GM18508 (cell line): Measurements from ENCODE around the gene FAM50A.

Source experiments
- ATAC-seq: cut with Tn5 transposase; IDR thresholded peaks from one replicate; pipeline ENCODE4 v1.9.1; 2021; ENCODE audit warnings: moderate number of reproducible peaks; ENCODE audit not compliant: insufficient read depth, unreplicated experiment

The FAM50A gene

DNA sequence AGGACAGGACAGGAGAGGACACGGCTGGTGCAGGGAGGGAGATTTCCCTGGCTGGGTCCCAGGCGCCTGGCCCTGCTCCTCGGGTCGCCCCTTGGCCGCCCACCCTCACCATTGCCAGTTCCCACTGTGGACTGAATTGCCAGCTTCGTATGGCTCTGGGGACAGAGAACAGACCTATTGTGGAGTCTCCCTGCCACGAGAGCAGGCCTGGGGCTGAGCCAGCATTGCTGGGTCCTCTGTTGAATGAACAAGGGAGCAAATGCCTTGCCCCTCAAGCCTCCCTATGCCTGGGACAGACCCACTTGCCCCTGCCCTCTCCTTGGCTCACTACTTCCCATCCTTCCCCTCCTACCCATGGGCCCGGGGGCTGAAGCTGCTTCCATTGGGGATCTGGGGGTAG is 18.5 kb downstream of the FAM50A start:
- no peak for ATAC-seq

DNA sequence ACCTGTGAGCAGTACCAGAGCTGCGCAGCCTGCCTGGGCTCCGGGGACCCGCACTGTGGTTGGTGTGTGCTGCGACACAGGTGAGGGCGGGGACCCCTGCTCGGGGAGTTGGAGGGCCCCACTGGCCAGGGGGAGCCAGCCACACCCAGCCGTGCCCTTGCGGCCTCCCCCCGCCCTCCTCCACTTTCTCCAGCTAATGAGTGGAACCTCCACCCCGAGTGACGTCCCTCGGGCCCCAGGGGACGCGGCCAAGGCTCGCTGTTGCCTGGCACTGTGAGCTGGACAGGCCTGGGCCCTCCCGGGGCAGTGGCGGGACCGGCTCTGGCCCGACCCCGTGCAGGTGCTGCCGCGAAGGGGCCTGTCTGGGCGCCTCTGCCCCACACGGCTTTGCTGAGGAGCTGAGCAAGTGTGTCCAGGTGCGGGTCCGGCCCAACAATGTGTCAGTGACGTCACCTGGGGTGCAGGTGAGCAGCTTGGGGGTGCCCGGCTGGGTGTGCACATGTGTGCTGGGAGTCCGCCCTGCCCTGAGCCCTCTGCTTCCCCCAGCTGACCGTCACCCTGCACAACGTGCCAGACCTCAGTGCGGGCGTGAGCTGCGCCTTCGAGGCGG is 19.8 kb downstream of the FAM50A start:
- ATAC-seq, result no peak

- no peak for ATAC-seq
Measured at GRCh38 chrX:154464806-154465365, 20.9 kb downstream of the FAM50A start.

GRCh38 chrX:154465601-154466000 is 21.7 kb downstream of the FAM50A start:
- no peak for ATAC-seq

DNA sequence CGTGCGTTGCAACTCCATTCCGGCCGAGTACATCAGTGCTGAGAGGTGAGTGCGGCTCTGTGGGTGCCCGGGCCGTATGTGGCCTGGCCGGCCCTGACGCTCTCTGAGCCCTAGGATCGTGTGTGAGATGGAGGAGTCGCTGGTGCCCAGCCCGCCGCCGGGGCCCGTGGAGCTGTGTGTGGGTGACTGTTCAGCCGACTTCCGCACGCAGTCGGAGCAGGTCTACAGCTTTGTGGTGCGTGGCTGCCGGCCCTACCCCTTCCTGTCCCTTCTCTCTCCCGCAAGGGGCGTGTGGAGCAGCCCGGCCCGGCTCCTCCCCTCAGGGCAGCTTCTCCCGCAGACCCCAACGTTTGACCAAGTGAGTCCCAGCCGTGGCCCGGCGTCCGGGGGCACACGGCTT is 22.1 kb downstream of the FAM50A start:
- ATAC-seq, result no peak

DNA sequence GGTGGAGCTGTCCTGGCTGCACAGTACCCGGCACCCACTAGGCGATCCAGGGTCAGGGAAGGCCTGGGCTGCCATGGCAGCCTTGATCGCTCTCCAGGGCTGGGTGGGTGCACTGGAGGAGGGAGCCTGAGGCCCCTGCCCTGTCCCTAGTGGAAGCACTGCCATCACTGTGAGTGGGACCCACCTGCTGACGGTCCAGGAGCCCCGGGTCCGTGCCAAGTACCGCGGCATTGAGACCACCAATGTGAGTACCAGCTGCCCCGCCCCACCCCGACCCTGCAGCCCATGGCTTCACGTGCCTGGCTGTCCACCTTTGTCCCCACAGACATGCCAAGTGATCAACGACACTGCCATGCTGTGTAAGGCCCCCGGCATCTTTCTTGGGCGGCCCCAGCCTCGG is 23.0 kb downstream of the FAM50A start:
- no peak for ATAC-seq

DNA sequence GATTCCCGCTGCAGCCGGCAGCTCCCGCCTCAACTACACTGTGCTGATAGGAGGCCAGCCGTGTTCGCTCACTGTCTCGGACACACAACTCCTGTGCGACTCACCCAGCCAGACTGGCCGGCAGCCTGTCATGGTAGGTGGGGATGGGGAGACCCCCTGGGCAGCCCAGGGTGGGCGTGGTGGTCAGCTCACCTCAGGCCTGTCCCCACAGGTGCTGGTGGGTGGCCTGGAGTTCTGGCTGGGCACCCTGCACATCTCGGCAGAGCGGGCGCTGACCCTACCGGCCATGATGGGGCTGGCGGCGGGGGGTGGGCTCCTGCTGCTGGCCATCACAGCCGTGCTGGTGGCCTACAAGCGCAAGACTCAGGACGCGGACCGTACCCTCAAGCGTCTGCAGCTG is 23.6 kb downstream of the FAM50A start:
- no peak for ATAC-seq

DNA sequence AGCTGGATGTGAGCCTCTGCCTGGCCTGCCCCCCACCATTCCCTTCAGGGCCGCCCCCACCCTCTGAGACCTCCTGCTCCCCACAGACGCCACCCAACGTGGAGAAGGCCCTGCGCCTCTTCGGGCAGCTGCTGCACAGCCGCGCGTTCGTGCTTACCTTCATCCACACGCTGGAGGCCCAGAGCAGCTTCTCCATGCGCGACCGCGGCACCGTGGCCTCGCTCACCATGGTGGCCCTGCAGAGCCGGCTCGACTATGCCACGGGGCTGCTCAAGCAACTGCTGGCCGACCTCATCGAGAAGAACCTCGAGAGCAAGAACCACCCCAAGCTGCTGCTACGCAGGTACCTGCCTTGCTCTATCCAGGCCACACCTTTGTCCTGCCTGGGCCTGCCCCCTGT is 24.3 kb downstream of the FAM50A start:
- ATAC-seq, result no peak

DNA sequence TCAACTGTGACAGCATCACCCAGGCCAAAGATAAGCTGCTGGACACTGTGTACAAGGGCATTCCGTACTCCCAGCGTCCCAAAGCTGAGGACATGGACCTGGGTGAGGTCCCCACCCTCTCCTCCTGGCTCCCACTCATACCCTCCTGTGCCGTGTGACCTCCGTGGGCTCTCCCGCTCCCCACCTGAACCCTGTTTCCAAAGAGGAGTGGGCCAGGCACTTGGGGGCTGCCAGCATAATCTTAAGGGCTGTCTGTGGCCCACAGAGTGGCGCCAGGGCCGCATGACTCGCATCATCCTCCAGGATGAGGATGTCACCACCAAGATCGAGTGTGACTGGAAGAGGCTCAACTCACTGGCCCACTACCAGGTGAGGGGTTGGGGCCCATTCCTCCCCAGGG is 25.2 kb downstream of the FAM50A start:
- ATAC-seq, result no peak

DNA sequence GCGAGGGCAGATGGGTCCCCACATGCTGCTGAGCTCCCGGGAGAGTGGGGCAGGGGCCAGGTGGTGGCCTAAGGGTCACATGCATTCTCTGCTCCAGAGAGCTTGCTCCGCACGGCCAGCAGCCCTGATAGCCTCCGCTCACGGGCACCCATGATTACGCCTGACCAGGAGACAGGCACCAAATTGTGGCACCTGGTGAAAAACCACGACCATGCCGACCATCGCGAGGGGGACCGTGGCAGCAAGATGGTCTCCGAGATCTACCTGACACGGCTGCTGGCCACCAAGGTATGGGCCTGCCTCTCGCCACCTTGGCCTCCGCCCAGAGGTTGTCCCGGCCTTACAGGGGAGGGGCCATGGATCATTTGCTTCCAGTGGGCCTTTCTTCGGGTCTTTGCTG is 25.9 kb downstream of the FAM50A start:
- ATAC-seq, result no peak

- no peak for ATAC-seq
Measured at GRCh38 chrX:154470434-154470833, 26.5 kb downstream of the FAM50A start.

- no peak for ATAC-seq
Measured at GRCh38 chrX:154470914-154471568, 27.1 kb downstream of the FAM50A start.

DNA sequence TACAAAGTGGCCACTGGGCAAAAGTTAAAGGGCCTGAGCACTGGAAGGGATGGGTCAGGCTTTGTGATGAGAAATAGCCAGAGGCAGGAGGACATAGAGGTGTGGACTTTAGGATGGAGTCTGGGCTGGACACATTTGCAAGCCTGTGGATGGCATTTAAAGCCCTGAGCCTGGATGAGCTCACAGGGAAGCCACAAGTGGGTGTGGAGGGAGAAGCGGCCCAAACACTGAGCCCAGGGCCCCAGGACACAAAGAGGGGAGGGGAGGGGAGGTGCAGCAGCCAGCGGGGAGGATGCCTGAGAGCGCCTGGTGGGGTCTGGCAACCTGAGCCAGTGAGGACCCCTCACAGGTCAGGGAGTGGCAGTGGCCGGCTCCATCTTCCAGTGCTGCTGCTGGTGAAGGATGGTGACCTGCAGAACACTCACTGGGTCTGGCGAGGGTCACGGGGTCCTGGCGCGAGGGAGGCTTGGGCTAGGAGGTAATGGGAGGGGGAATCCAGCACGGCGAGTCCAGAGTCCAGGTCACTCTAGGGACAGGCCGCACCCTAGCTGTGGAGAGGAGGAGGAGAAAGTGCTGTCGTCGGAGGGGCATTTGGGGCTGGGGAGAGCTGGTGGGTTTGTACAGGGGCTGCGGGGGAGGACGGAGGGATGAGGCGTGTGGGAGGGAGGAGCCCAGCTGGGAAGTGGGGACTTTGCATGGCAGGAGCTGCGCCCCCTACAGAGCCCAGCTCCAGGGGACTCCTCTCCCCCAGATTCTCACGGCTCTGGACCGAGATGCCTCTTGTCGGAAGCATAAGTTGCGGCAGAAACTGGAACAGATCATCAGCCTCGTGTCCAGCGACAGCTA is 28.1 kb downstream of the FAM50A start:
- ATAC-seq, result no peak

- no peak for ATAC-seq
Measured at GRCh38 chrX:154472685-154473632, 29.0 kb downstream of the FAM50A start.

GRCh38 chrX:154473683-154474082 is 29.7 kb downstream of the FAM50A start:
- ATAC-seq, result no peak

GRCh38 chrX:154476821-154477220 is 32.9 kb downstream of the FAM50A start:
- no peak for ATAC-seq

DNA sequence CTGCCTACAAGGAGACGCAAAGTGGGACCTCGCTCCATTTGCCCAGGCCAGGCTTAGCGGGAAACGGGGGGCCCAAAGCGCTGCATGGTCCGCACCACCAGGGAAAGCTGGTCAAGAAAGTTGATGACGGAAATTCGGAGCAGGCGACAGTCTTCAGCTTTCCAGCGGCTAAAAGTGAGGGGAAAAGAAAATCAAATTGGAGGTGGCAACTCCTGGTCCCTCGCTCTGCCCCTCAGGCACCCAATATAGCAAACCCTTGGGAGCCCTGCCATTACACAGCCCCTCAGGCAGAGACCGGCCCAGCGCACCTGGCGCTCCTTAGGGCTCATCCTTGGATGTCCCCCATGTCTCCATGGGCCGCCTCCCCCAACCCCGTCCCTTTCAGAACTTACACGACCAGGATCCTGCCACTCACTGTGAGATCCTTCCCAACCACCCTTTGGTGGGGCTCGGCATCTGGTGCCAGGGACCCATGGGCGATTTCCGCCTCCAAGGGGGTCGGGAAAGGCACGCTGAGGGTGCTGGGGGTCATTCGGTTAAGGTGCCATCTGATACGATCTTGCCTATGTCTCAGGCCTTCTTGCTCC is 34.0 kb downstream of the FAM50A start:
- ATAC-seq, result no peak

DNA sequence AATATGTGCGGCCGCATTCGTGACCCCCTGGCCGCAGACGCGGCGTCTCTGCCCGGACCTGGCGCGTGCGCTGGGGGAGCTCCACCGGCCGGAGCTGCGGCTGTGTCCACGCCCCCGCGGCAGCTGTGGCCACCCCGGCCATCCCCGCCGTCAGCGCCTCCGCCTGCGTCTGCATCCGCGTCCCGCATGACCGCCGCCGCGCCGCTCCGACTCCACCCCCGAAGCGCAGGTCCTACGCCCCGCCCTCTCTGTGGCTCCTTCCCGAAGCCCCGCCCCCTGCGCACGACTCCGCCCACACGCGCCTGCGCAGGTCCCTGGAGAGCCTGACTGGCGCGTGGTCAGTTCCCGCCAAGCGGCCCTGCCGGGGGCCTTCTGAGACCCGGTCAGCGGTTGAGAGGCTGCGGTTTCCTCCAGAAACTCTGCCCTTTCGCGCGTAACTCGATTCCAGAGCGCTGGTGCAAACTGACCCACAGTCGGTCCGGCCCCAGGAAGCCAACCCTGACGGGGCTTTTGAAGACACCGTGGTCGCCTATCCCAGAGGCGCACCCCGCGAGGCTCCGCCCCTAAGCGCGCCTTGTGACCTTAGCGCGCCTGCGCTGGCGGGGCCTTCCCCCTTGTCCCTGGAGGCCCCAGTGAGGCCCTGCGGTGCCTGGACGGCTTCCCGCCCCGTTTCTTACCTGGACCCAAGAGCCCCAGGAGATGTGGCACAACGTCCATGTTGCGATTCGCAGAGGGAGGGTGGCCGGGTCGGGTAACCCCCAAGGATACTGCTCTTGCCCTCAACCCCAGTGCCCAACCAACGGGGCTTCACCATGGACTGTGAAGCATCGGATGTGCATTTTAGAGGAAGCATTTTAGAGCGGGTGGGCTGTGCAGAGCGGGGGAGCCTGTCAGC is 35.0 kb downstream of the FAM50A start, which contains the start of gene LAGE3:
Gene LAGE3, minus strand, starts transcription at position 554 of the 895 bp plus-strand sequence. Its CDS starts 366 bp downstream, at position 188.
- ATAC-seq, result no peak

DNA sequence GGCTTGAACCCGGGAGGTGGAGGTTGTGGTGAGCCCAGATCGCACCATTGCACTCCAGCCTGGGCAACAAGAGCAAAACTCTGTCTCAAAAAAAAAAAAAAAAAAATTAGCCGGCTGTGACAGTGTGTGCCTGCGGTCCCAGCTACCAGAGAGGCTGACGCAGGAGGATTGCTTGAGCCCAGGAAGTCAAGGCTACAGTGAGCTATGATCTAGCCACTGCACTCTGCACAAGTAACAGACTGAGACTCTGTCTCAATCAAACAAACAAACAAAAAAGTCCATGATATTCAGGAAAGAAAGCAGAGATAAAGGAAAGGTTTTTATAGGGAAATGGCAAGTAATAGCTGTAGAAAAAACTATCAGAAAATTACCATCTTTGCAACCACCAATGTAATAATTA is 37.3 kb downstream of the FAM50A start:
- no peak for ATAC-seq
